Chondrocyte (in vitro differentiated cells): ENCODE data around the gene SH3BP1. TPM values are rescaled to one million over a fixed set of nuclear protein-coding genes. Genes with fewer than 3 reads are reported as not detected.
A peak's percentile ranks its signal among the peaks of the same experiment; 100 is the strongest.

Experiments
- DNase-seq: peaks from one replicate; pipeline ENCODE4 v3.0.0; 2021; ENCODE audit warnings: mixed read lengths, low spot score
- H3K27ac Mint-ChIP-seq: one replicate; pipeline ENCODE4 v1.8.0; 2021; ENCODE audit warnings: mild to moderate bottlenecking, moderate library complexity, mixed read lengths; ENCODE audit not compliant: unreplicated experiment
- H3K27me3 Mint-ChIP-seq: 2 replicates; pipeline ENCODE4 v1.8.0; 2021; ENCODE audit warnings: low read depth, mixed read lengths
- H3K36me3 Mint-ChIP-seq: 2 replicates; pipeline ENCODE4 v1.8.0; 2021; ENCODE audit warnings: low read depth, mixed read lengths
- H3K4me1 Mint-ChIP-seq: 2 replicates; pipeline ENCODE4 v1.8.0; 2021; ENCODE audit warnings: low read depth, mild to moderate bottlenecking, mixed read lengths
- H3K4me3 Mint-ChIP-seq: one replicate; pipeline ENCODE4 v1.8.0; 2021; ENCODE audit warnings: mild to moderate bottlenecking, moderate library complexity, mixed read lengths; ENCODE audit not compliant: unreplicated experiment
- H3K9me3 Mint-ChIP-seq: 2 replicates; pipeline ENCODE4 v1.8.0; 2021; ENCODE audit warnings: low read depth, mixed read lengths
- CTCF ChIP-seq: fragments of 200-600 bp; sonication (generic); IDR thresholded peaks from 2 replicates; pipeline ENCODE4 v1.5.0; 2021; ENCODE audit warnings: antibody characterized with exemption, mild to moderate bottlenecking, moderate library complexity
- total RNA-seq: library from RNA; stranded (reverse); gene quantifications from 3 replicates; pipeline ENCODE4 v1.2.1, GENCODE V29; 2021

SH3BP1 gene
- total RNA-seq, 1 donor from 2014 or later: 2.7 TPM

- H3K9me3 Mint-ChIP-seq: no peaks in the 10 kb centered on the region
- peaks cover 15% of the 10 kb centered on the region for H3K4me1 Mint-ChIP-seq
- DNase-seq: no peak
- no peak overlapping the region for H3K4me3 Mint-ChIP-seq
- no peaks in the 10 kb centered on the region for H3K27me3 Mint-ChIP-seq
- no peak for TF ChIP-seq CTCF
- H3K36me3 Mint-ChIP-seq: peaks cover 3% of the 10 kb centered on the region
- H3K27ac Mint-ChIP-seq: no peak overlapping the region
Observed at GRCh38 chr22:37669586-37669985, 30.1 kb downstream of the SH3BP1 start.

DNA sequence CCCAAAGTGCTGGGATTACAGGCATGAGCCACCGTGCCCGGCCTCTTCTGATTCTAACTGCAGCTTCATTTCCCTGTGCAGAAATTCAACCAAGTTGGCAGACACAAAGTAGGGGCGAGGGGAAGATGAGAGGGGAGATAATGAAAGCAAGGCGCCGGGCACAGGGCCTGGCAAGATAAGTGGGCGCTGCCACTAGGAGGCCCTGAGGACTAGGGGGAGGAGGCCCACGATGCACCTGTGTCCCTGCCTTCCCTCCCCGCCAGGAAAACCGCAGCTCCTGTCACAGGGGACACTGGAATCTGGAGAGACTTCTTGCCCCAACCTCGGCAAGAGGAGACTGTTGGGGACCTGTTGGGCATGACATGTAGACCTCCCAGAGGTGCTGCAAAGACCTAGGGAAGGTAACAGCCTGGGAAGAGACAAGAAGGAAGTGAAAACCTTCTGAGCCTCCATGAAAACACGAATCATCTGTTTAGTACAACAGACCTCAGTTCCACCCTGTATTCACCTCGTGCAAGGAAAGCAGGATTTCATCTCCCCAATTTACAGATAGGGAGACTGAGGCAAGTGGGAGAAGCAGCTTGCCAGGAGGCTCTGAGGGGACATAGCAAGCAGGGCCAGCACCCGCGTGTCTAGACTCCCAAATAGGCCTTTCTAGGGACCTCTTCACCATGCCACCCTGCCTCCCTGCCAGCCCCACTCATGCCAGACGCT, 32.9 kb downstream of the SH3BP1 start:
- DNase-seq: no peak
- H3K9me3 Mint-ChIP-seq: no peaks in the 10 kb centered on the region
- H3K27me3 Mint-ChIP-seq: no peaks in the 10 kb centered on the region
- peaks cover 1% of the 10 kb centered on the region for H3K36me3 Mint-ChIP-seq
- no peak overlapping the region for H3K27ac Mint-ChIP-seq
- peaks cover 26% of the 10 kb centered on the region for H3K4me1 Mint-ChIP-seq
- TF ChIP-seq CTCF: no peak
- H3K4me3 Mint-ChIP-seq: no peak overlapping the region

GRCh38 chr22:37672920-37673455, 33.5 kb downstream of the SH3BP1 start:
- no peak for DNase-seq
- peaks cover 27% of the 10 kb centered on the region for H3K4me1 Mint-ChIP-seq
- H3K36me3 Mint-ChIP-seq: peaks cover 4% of the 10 kb centered on the region
- no peak overlapping the region for H3K4me3 Mint-ChIP-seq
- no peak for TF ChIP-seq CTCF
- H3K9me3 Mint-ChIP-seq: no peaks in the 10 kb centered on the region
- H3K27me3 Mint-ChIP-seq: no peaks in the 10 kb centered on the region
- H3K27ac Mint-ChIP-seq: peak overlapping the region; percentile 5

DNA sequence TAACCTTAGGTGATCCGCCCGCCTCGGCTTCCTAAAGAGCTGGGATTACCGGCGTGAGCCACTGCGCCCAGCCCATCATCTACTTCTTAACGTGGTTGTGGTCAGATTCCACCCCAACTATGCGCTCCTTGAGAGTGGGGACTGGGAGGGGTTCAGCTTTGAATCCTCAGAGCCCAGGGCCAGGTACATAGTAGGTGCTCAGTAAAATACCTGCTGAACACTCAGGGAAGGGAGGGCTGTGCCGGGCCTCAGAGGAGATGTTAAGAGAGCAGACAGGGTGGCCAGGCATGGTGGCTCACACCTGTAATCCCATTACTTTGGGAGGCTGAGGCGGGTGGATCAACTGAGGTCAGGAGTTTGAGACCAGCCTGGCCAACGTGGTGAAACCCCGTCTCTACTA, 34.8 kb downstream of the SH3BP1 start:
- TF ChIP-seq CTCF: no peak
- Mint-ChIP-seq H3K9me3 (no peaks in the 10 kb centered on the region), H3K27ac (peak overlapping the region; percentile 73)

GRCh38 chr22:37674951-37675929, 35.8 kb downstream of the SH3BP1 start, which contains the start of gene LGALS1:
LGALS1 (plus strand) TSS chr22:37675636; CDS start chr22:37675703, 67 bp downstream.
- H3K9me3 Mint-ChIP-seq: no peaks in the 10 kb centered on the region
- H3K27ac Mint-ChIP-seq: peak within 1 kb of the TSS; percentile 90
- H3K4me1 Mint-ChIP-seq: peaks cover 30% of the 10 kb centered on the region
- H3K27me3 Mint-ChIP-seq: no peaks in the 10 kb centered on the region
- TF ChIP-seq CTCF: peak; percentile 31
- DNase-seq: no peak
- H3K36me3 Mint-ChIP-seq: peaks cover 12% of the 10 kb centered on the region
- H3K4me3 Mint-ChIP-seq: peak within 1 kb of the TSS; percentile 77

More for the DNA sequence above, 34.8 kb downstream of the SH3BP1 start:
- Mint-ChIP-seq H3K4me1 (peaks cover 27% of the 10 kb centered on the region), H3K36me3 (peaks cover 6% of the 10 kb centered on the region), H3K4me3 (no peak overlapping the region), H3K27me3 (no peaks in the 10 kb centered on the region)
- no peak for DNase-seq
